Vagina (tissue), 2 donors: ENCODE measurements around the gene UNC79.

Experiments
- POLR2AphosphoS5 ChIP-seq, 2 donors: sonication (generic); formaldehyde crosslinking; IDR thresholded peaks; one replicate each; pipeline ENCODE4 v1.9.0; 2017; ENCODE audit warnings: antibody characterized with exemption in 2 of 2, mild to moderate bottlenecking in 2 of 2, low read depth in 1 of 2; ENCODE audit not compliant: insufficient read depth in 1 of 2
- TF ChIP-seq, protein P1 (sequence below), 3 experiments: fragments of 450-650 bp in 2 of 3; fragments of 200-600 bp in 1 of 3; sonication (generic) in 1 of 3; IDR thresholded peaks; one replicate each; pipeline ENCODE4 v1.5.1; 2017 to 2019; ENCODE audit warnings: antibody characterized with exemption in 3 of 3, mild to moderate bottlenecking in 2 of 3, moderate library complexity in 2 of 3

DNA sequence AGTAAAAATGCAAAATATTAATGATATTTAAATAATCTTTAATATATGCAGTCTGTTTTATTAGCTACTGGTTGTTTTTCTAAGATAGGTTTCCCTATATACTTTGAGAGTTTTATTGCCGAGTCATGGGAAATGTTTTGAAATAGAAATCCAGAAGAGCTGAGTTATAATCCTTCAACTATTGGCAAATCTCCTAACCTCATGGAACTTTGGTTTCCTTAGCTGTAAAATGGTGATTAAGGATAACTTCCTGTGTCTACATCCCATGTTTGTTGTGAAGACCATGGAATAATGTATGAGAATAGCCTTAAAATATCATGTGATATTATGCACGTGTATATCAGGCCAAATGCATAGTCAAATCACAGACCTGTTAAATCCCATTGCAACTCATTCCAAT lies 51.0 kb downstream of the UNC79 start:
- TF ChIP-seq, protein P1, sequence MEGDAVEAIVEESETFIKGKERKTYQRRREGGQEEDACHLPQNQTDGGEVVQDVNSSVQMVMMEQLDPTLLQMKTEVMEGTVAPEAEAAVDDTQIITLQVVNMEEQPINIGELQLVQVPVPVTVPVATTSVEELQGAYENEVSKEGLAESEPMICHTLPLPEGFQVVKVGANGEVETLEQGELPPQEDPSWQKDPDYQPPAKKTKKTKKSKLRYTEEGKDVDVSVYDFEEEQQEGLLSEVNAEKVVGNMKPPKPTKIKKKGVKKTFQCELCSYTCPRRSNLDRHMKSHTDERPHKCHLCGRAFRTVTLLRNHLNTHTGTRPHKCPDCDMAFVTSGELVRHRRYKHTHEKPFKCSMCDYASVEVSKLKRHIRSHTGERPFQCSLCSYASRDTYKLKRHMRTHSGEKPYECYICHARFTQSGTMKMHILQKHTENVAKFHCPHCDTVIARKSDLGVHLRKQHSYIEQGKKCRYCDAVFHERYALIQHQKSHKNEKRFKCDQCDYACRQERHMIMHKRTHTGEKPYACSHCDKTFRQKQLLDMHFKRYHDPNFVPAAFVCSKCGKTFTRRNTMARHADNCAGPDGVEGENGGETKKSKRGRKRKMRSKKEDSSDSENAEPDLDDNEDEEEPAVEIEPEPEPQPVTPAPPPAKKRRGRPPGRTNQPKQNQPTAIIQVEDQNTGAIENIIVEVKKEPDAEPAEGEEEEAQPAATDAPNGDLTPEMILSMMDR (IDR thresholded peaks at IDR 0.05): no peak
- no peak for TF ChIP-seq POLR2AphosphoS5 (IDR thresholded peaks at IDR 0.05; ENCODE audit: insufficient read depth in 1 of 2, low read depth in 1 of 2)
